ENCODE data around the gene SPTAN1. TPM values are rescaled to one million over a fixed set of nuclear protein-coding genes. Genes with fewer than 3 reads are reported as not detected.
A peak's percentile ranks its signal among the peaks of the same experiment; 100 is the strongest.

The SPTAN1 gene
- total RNA-seq, 1 experiment from 2014 or later = 229 TPM

DNA sequence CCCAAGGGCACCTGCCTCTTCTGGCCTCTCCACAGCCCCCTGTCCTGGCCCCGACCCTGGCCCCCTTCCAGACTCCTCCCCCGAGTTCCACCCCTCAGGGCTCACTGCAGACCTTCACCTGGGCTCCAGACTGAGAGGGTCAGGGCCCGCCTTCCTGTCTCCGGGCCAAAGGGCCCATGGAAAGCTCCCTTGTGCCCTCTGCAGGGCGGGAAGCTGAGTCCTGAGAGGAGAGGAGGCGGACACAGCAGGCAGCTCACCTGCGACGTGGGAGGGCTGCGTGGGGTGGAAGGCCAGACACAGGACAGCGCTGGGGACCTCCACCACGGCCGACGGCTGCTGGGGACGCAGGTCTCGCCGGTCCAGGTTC, 83.6 kb downstream of the SPTAN1 start:
- in situ Hi-C loops (cut with HindIII; ENCODE audit: low pct_unique_long_range_greater_than_20kb, low sequenced_read_pairs) = no loop called here
- Histone ChIP-seq H3K36me3 (ENCODE audit: control insufficient read depth, insufficient read depth, low read length) (peaks cover 8% of the 10 kb centered on the region; the same call in 1 of the 2 replicates), H3K27me3 (ENCODE audit: control insufficient read depth, insufficient read depth, low read length) (no peaks in the 10 kb centered on the region), H3K4me3 (ENCODE audit: low read depth in 2 of 2, low read length in 2 of 2) (no peak overlapping the region; a peak in 1 of 4 replicates), H3K4me1 (ENCODE audit: control insufficient read depth, insufficient read depth, low read length) (peaks cover 32% of the 10 kb centered on the region), H3K27ac (ENCODE audit: low read length) (peak overlapping the region; percentile 81), H3K9me3 (ENCODE audit: control insufficient read depth, insufficient read depth, low read depth, low read length) (no peaks in the 10 kb centered on the region)
- TF ChIP-seq SIN3A (IDR thresholded peaks at IDR 0.05; ENCODE audit: borderline replicate concordance, insufficient read depth, low read depth, low read length) = no peak
- TF ChIP-seq, protein P1, sequence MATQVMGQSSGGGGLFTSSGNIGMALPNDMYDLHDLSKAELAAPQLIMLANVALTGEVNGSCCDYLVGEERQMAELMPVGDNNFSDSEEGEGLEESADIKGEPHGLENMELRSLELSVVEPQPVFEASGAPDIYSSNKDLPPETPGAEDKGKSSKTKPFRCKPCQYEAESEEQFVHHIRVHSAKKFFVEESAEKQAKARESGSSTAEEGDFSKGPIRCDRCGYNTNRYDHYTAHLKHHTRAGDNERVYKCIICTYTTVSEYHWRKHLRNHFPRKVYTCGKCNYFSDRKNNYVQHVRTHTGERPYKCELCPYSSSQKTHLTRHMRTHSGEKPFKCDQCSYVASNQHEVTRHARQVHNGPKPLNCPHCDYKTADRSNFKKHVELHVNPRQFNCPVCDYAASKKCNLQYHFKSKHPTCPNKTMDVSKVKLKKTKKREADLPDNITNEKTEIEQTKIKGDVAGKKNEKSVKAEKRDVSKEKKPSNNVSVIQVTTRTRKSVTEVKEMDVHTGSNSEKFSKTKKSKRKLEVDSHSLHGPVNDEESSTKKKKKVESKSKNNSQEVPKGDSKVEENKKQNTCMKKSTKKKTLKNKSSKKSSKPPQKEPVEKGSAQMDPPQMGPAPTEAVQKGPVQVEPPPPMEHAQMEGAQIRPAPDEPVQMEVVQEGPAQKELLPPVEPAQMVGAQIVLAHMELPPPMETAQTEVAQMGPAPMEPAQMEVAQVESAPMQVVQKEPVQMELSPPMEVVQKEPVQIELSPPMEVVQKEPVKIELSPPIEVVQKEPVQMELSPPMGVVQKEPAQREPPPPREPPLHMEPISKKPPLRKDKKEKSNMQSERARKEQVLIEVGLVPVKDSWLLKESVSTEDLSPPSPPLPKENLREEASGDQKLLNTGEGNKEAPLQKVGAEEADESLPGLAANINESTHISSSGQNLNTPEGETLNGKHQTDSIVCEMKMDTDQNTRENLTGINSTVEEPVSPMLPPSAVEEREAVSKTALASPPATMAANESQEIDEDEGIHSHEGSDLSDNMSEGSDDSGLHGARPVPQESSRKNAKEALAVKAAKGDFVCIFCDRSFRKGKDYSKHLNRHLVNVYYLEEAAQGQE (IDR thresholded peaks at IDR 0.05; ENCODE audit: insufficient read depth in 1 of 2, low read depth in 2 of 2, low read length in 1 of 2) = 0 out of 4 replicates have a peak, but pooled peaks of 1 of the 2 experiments have one; percentile 28
- CTCF ChIA-PET = interaction anchor here (0.6 to 1.0 kb wide), 4 partner anchors 25 to 242 kb away, joined by 3 to 5 read pairs (median 4); no protein-coding TSS in a partner anchor
- intact Hi-C loops (cut with micrococcal nuclease; ENCODE audit: unreplicated experiment) = no loop called here
- ATAC-seq = peak; percentile 70
- BruUV-seq (replicated peaks) = no TSS peak
- no peak for DNase-seq (ENCODE audit: low read depth, low spot score)
- POLR2A ChIA-PET = interaction anchor here (0.5 kb wide), 1 partner anchor 9 kb away, joined by 7 read pairs; no protein-coding TSS in a partner anchor

DNA sequence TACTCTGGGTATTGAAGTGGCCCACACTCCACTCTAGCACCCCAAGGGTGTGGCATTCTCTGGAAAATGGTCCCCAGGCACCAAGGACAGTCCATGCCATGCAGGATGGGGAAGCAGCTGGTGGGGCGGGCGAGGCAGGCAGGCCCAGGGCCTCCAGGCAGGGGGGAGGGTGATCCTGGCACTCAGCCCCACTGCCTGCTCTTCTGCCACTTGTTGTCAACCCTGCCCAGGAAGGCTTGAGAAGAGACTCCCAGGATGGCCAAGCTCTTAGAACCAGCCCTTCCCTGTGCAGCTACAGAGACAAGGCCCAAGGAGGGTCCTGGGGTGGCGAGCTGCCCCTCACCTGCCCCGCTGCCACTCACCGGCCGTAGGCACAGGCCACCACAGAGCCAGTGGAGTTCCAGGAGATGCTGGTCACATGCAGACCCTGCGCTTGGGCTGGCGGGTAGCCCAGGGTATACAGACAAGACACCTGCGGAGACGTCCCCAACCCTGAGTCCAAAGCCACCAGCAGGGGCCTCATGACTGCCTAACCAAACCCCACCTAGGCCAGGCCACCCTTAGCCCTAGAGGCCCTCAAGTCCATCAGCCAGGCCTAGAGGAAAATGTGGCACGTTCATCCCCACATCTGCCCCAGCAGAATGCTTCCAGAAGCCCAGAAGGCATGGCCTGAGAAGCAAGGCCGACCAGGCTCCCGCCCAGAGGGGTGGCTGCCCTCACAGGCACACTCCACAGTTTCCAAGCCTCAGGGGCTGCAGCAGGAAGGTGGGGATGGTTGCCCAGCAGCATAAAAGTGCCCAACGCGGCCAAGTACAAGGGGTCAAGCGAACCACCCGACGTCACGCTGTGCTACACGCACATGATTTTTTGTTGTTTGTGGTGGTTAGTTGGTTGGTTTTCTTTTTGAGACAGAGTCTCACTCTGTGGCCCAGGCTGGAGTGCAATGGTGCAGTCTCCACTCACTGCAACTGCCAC, 84.5 kb downstream of the SPTAN1 start:
- POLR2A ChIA-PET = no interaction called here
- intact Hi-C loops (cut with micrococcal nuclease; ENCODE audit: unreplicated experiment) = no loop called here
- Histone ChIP-seq H3K4me1 (ENCODE audit: control insufficient read depth, insufficient read depth, low read length) (peaks cover 32% of the 10 kb centered on the region), H3K9me3 (ENCODE audit: control insufficient read depth, insufficient read depth, low read depth, low read length) (no peaks in the 10 kb centered on the region), H3K36me3 (ENCODE audit: control insufficient read depth, insufficient read depth, low read length) (peaks cover 6% of the 10 kb centered on the region; the same call in 1 of the 2 replicates), H3K27ac (ENCODE audit: low read length) (peak overlapping the region; percentile 81), H3K4me3 (ENCODE audit: low read depth in 2 of 2, low read length in 2 of 2) (no peak overlapping the region), H3K27me3 (ENCODE audit: control insufficient read depth, insufficient read depth, low read length) (no peaks in the 10 kb centered on the region)
- no peak for TF ChIP-seq SIN3A (IDR thresholded peaks at IDR 0.05; ENCODE audit: borderline replicate concordance, insufficient read depth, low read depth, low read length)
- TF ChIP-seq, protein P2, sequence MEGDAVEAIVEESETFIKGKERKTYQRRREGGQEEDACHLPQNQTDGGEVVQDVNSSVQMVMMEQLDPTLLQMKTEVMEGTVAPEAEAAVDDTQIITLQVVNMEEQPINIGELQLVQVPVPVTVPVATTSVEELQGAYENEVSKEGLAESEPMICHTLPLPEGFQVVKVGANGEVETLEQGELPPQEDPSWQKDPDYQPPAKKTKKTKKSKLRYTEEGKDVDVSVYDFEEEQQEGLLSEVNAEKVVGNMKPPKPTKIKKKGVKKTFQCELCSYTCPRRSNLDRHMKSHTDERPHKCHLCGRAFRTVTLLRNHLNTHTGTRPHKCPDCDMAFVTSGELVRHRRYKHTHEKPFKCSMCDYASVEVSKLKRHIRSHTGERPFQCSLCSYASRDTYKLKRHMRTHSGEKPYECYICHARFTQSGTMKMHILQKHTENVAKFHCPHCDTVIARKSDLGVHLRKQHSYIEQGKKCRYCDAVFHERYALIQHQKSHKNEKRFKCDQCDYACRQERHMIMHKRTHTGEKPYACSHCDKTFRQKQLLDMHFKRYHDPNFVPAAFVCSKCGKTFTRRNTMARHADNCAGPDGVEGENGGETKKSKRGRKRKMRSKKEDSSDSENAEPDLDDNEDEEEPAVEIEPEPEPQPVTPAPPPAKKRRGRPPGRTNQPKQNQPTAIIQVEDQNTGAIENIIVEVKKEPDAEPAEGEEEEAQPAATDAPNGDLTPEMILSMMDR (IDR thresholded peaks at IDR 0.05) = no peak
- no peak for TF ChIP-seq POLR2AphosphoS5 (IDR thresholded peaks at IDR 0.05; ENCODE audit: low read depth, low read length)
- TF ChIP-seq, protein P1 (IDR thresholded peaks at IDR 0.05; ENCODE audit: insufficient read depth in 1 of 2, low read depth in 2 of 2, low read length in 1 of 2) = no peak
- TF ChIP-seq TCF7L2 (IDR thresholded peaks at IDR 0.05; ENCODE audit: low read depth, low read length) = no peak
- ATAC-seq = peak; percentile 0; the same call in 1 of the 2 replicates
- in situ Hi-C loops (cut with HindIII; ENCODE audit: low pct_unique_long_range_greater_than_20kb, low sequenced_read_pairs) = no loop called here
- DNase-seq (ENCODE audit: low read depth, low spot score) = no peak
- BruUV-seq (replicated peaks) = no TSS peak
- CTCF ChIA-PET = no interaction called here
